ACC112 (cell line): ENCODE measurements around the gene BRIP1.
"Not testable (repeated sequence)": the region's sequence is repeated elsewhere in the genome, so short reads cannot be mapped to it uniquely, and the experiment has no call there.

Source experiments
- H2AFZ ChIP-seq: fragments of 200-600 bp; sonication (generic); one replicate; pipeline ENCODE4 v1.6.0; 2017; ENCODE audit warnings: antibody characterized with exemption, low read length; ENCODE audit not compliant: unreplicated experiment
- H3K27ac ChIP-seq: fragments of 200-600 bp; sonication (generic); 2 replicates; pipeline ENCODE4 v1.5.1; 2014; ENCODE audit warnings: low read depth, mild to moderate bottlenecking, antibody characterized with exemption, low read length, moderate library complexity
- H3K27me3 ChIP-seq: fragments of 200-600 bp; sonication (generic); 2 replicates; pipeline ENCODE4 v1.6.1; 2014; ENCODE audit warnings: mild to moderate bottlenecking, antibody characterized with exemption, low read length, moderate library complexity, mixed read lengths; ENCODE audit not compliant: insufficient read depth
- H3K36me3 ChIP-seq: fragments of 200-600 bp; sonication (generic); 2 replicates; pipeline ENCODE4 v1.6.1; 2016; ENCODE audit warnings: mild to moderate bottlenecking, antibody characterized with exemption, low read length, moderate library complexity, mixed read lengths; ENCODE audit not compliant: insufficient read depth
- H3K4me1 ChIP-seq: fragments of 200-600 bp; sonication (generic); one replicate; pipeline ENCODE4 v1.6.1; 2016; ENCODE audit warnings: low read length, mixed read lengths; ENCODE audit not compliant: insufficient read depth, unreplicated experiment, control insufficient read depth
- H3K4me3 ChIP-seq: fragments of 200-600 bp; sonication (generic); 2 replicates; pipeline ENCODE4 v1.5.1; 2014; ENCODE audit warnings: mild to moderate bottlenecking, low read depth, low read length
- H3K79me2 ChIP-seq: fragments of 200-600 bp; sonication (generic); one replicate; pipeline ENCODE4 v1.6.0; 2016; ENCODE audit warnings: low read length; ENCODE audit not compliant: control insufficient read depth, unreplicated experiment, insufficient read depth

Gene BRIP1

DNA sequence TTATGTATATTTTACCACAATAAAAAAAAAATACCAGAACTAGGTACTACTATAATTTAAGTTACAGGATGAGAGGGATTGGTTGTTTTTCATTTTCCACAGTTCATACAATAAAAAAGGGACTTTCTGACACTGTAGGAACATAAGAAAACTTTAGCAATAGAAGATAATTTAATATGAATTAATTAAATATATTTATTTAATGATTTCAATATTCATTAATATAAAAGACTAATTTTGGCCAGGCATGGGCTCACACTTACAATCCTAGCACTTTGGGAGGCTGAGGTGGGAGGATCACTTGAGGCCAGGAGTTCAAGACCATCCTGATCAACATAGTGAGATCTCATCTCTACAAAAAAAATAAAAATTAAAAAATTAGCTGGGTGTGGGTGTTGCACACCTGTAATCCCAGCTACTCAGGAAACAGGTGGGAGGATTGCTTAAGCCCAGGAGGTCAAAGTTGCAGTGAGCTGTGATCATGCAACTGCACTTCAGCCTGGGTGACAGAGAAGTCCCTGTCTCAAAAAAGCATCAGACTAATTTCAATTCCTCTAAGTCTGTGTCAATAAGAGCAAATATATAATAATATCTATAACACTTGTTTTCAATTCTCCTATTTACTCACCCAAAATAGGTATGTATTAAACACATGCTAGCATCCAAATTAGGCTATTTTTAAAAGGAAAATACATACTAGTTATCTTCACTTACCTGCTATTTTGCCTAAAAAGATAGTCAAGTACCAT is 79.6 kb downstream of the BRIP1 start:
- no peak overlapping the region for H3K27ac ChIP-seq
- H3K36me3 ChIP-seq = peaks cover 9% of the 10 kb centered on the region
- H3K79me2 ChIP-seq = no peaks in the 10 kb centered on the region
- H2AFZ ChIP-seq = no peak overlapping the region
- H3K4me3 ChIP-seq = no peak overlapping the region
- no peaks in the 10 kb centered on the region for H3K4me1 ChIP-seq
- H3K27me3 ChIP-seq = no peaks in the 10 kb centered on the region

- Histone ChIP-seq H3K27ac (no peak overlapping the region), H3K36me3 (peaks cover 10% of the 10 kb centered on the region), H2AFZ (no peak overlapping the region), H3K4me3 (no peak overlapping the region), H3K4me1 (no peaks in the 10 kb centered on the region), H3K79me2 (no peaks in the 10 kb centered on the region), H3K27me3 (no peaks in the 10 kb centered on the region)
Observed at GRCh38 chr17:61783120-61783519, 80.2 kb downstream of the BRIP1 start.

DNA sequence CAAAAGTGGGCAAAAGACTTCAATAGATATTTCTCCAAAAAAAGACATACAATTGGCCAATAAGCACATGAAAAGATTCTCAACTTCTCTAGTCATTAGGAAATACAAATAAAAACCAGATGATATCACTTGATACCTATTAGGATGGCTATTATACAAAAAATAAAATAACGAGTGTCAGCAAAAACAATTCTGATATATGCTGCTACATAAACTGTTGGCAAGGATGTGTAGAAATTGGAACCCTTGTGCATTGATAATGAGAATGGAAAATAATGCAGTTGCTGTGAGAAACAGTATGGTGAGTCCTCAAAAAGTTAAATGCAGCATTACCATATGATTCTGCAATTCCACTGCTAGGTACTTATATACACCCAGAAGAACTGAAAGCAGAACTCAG is 80.6 kb downstream of the BRIP1 start:
- Histone ChIP-seq H2AFZ (no peak overlapping the region), H3K27ac (no peak overlapping the region), H3K4me1 (no peaks in the 10 kb centered on the region), H3K79me2 (no peaks in the 10 kb centered on the region), H3K27me3 (no peaks in the 10 kb centered on the region), H3K36me3 (peaks cover 10% of the 10 kb centered on the region), H3K4me3 (no peak overlapping the region)

GRCh38 chr17:61775364-61775763 is 88.0 kb downstream of the BRIP1 start:
- Histone ChIP-seq H3K4me3 (no peak overlapping the region), H3K36me3 (peaks cover 23% of the 10 kb centered on the region), H3K4me1 (no peaks in the 10 kb centered on the region), H3K79me2 (no peaks in the 10 kb centered on the region), H3K27ac (no peak overlapping the region), H3K27me3 (no peaks in the 10 kb centered on the region), H2AFZ (no peak overlapping the region)

DNA sequence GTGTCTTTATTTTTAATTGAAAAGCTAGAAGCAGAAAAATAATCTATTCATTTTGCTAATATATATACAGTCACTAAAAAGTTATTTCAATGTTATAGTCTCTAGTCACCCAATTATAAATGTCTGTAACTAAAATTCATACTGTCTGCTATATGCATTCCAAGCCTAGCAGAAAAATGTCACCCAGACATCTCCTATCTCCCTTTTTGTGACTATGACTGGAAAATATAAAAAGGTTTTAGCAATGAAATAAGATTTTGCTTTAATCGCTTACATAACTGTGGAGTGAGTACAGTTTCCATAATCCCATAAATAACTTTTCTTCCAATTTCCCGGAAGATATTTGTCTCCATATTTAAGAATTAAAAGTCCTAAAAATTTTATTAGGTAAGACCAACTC is 88.6 kb downstream of the BRIP1 start:
- no peak overlapping the region for H2AFZ ChIP-seq
- no peaks in the 10 kb centered on the region for H3K79me2 ChIP-seq
- no peaks in the 10 kb centered on the region for H3K4me1 ChIP-seq
- H3K4me3 ChIP-seq = no peak overlapping the region
- no peaks in the 10 kb centered on the region for H3K27me3 ChIP-seq
- H3K36me3 ChIP-seq = peaks cover 29% of the 10 kb centered on the region
- H3K27ac ChIP-seq = no peak overlapping the region

DNA sequence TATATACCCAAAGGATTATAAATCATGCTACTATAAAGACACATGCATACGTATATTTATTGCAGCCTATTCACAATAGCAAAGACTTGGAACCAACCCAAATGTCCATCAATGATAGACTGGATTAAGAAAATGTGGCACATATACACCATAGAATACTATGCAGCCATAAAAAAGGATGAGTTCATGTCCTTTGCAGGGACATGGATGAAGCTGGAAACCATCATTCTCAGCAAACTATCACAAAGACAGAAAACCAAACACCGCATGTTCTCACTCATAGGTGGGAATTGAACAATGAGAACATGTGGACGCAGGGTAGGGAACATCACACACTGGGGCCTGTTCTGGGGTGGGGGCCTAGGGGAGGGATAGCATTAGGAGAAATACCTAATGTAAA is 89.2 kb downstream of the BRIP1 start:
- not testable (repeated sequence) for H2AFZ ChIP-seq, H3K79me2 ChIP-seq, H3K27me3 ChIP-seq, H3K27ac ChIP-seq, H3K4me3 ChIP-seq, H3K4me1 ChIP-seq
- peaks cover 34% of the 10 kb centered on the region for H3K36me3 ChIP-seq

DNA sequence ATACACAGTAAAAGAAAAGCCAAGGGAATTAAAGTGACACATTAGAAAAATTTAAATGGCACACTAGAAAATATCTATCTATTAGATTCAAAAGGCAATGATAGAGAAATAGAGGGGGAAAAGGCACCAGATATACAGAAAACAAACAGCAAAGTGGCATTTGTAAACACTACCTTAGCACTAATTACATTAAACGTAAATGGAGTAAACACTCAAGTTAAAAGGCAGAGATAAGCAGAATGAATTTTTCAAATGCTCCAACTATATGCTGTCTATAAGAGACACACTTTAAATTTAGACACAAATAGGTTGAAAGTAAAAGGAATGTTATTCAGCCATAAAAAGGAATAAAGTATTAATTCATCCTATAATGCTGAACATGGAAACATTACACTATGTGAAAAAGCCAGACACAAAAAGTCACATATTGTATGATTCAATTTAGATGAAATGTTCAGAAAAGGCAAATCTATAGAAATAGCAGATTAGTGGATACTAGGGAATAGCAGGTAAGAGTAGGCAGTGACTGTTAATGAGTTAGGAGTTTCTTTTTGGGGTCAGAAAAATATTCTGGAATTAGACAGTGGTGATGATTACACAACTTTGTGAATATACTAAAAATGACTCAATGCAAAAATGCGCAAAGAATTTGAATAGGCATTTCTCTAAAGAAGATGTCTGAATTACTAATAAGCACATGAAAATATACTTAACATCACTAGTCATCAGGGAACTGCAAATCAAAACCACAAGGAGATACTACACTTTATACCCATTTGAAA is 92.4 kb downstream of the BRIP1 start:
- Histone ChIP-seq H3K27ac (no peak overlapping the region), H3K4me3 (no peak overlapping the region), H3K79me2 (no peaks in the 10 kb centered on the region), H3K36me3 (peaks cover 40% of the 10 kb centered on the region), H3K4me1 (no peaks in the 10 kb centered on the region), H2AFZ (no peak overlapping the region), H3K27me3 (no peaks in the 10 kb centered on the region)

DNA sequence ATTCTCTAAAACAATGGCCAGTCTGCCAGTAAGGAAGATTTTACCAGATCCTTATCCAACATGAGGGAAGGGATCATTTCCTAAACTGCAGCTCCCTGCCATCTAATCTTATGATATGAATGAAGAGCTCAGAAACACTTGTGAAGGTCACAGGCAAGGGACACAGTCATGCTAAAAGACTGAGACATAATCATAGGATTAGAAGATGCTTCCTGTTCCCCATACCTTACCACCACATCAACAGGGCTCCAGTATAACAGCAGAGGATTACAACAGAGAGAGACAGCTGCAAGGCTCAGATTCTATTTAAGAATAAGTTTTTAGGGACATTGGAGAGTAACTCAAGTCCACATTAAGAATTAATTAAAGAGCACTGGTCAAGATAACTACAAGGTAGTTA is 93.3 kb downstream of the BRIP1 start:
- Histone ChIP-seq H3K27me3 (no peaks in the 10 kb centered on the region), H3K4me1 (no peaks in the 10 kb centered on the region), H3K79me2 (no peaks in the 10 kb centered on the region), H3K4me3 (no peak overlapping the region), H3K36me3 (peaks cover 40% of the 10 kb centered on the region), H2AFZ (no peak overlapping the region), H3K27ac (no peak overlapping the region)

- H3K4me3 ChIP-seq = no peak overlapping the region
Observed at GRCh38 chr17:61768405-61768804, 94.9 kb downstream of the BRIP1 start.

DNA sequence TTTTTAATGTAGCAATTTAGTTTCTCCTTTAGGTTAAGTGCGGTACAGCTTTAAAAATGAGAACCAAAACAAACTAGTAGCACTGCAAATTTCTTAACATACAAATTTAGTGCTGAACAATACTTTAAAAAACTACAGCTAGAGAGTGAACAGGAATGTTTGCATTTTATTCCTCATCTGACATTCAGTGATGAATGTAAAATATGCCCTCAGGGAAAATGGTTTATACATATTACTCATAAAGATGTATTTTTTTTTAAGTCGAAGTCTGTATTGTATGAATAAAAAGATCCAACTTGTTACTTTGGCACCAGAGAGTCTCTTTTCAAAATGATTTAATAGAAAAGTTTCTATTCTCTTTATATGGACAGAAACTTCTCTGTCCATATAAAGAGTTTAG is 96.8 kb downstream of the BRIP1 start:
- Histone ChIP-seq H3K4me3 (no peak overlapping the region), H3K79me2 (no peaks in the 10 kb centered on the region), H3K36me3 (peaks cover 65% of the 10 kb centered on the region)

More at GRCh38 chr17:61768405-61768804, 94.9 kb downstream of the BRIP1 start:
- peaks cover 54% of the 10 kb centered on the region for H3K36me3 ChIP-seq
- no peaks in the 10 kb centered on the region for H3K27me3 ChIP-seq
- H3K27ac ChIP-seq = no peak overlapping the region
- H2AFZ ChIP-seq = no peak overlapping the region
- H3K4me1 ChIP-seq = no peaks in the 10 kb centered on the region
- no peaks in the 10 kb centered on the region for H3K79me2 ChIP-seq

GRCh38 chr17:61764846-61765245 is 98.5 kb downstream of the BRIP1 start:
- Histone ChIP-seq H3K27me3 (no peaks in the 10 kb centered on the region), H2AFZ (no peak overlapping the region), H3K27ac (no peak overlapping the region), H3K36me3 (peaks cover 57% of the 10 kb centered on the region), H3K79me2 (no peaks in the 10 kb centered on the region), H3K4me1 (no peaks in the 10 kb centered on the region), H3K4me3 (no peak overlapping the region)

More for the DNA sequence above, 96.8 kb downstream of the BRIP1 start:
- Histone ChIP-seq H3K27ac (0 out of 2 replicates have a peak overlapping the region, but pooled peaks have one; percentile 7), H2AFZ (no peak overlapping the region), H3K27me3 (no peaks in the 10 kb centered on the region), H3K4me1 (no peaks in the 10 kb centered on the region)
